ENCODE measurements around the gene CEP295NL.

DNA sequence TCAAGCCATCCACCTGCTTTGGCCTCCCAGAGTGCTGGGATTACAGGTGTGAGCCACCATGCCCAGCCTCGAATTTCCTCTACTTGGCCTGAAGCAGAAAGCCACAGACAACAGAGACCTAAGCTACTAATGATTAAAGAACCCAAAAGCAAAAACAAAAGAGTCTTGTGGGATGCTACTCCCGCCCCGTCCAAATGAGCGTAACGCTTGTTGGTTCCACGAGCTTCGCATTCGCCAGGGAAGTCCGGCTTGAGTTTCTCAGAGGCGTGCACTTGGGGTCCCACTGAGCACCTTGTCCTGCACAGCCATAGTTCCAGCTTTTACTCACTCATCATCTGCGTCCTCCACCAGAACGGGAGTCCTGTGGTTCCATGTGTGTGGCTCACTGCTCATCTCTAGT, 16.0 kb downstream of the CEP295NL start:
- no peak for TF ChIP-seq POLR2A (IDR thresholded peaks at IDR 0.05; ENCODE audit: low read depth, low read length)
- no peak for TF ChIP-seq POLR2AphosphoS5 (IDR thresholded peaks at IDR 0.05; ENCODE audit: low read depth, low read length)
- TF ChIP-seq TAF1 (IDR thresholded peaks at IDR 0.05; ENCODE audit: low read depth, low read length), result no peak
